H9 (cell line): ENCODE measurements around the gene ZGLP1. TPM values are rescaled to one million over a fixed set of nuclear protein-coding genes. Genes with fewer than 3 reads are reported as not detected.

Source experiments
- DNase-seq: peaks from one replicate; pipeline ENCODE4 v3.0.0-alpha.2; 2017
- H2AFZ ChIP-seq: one replicate; pipeline ENCODE4 v1.6.1; 2013; ENCODE audit warnings: mild to moderate bottlenecking, low read length, control low read depth, moderate library complexity
- H2AK5ac ChIP-seq: 2 replicates; pipeline ENCODE4 v1.6.1; 2013; ENCODE audit warnings: low read length, control low read depth, mixed read lengths; ENCODE audit not compliant: insufficient read length
- H2BK120ac ChIP-seq: one replicate; pipeline ENCODE4 v1.6.1; 2013; ENCODE audit warnings: low read depth, mild to moderate bottlenecking, low read length, control low read depth, inconsistent platforms; ENCODE audit not compliant: poor library complexity, severe bottlenecking
- H2BK12ac ChIP-seq: 2 replicates; pipeline ENCODE4 v1.6.1; 2013; ENCODE audit warnings: low read length, control low read depth, mixed read lengths, low read depth; ENCODE audit not compliant: insufficient read length
- H2BK15ac ChIP-seq: 2 replicates; pipeline ENCODE4 v1.6.1; 2013; ENCODE audit warnings: low read depth, low read length, control low read depth
- H2BK20ac ChIP-seq: one replicate; pipeline ENCODE4 v1.6.1; 2013; ENCODE audit warnings: low read depth, mild to moderate bottlenecking, low read length, control low read depth, inconsistent platforms; ENCODE audit not compliant: poor library complexity, severe bottlenecking
- H2BK5ac ChIP-seq: 2 replicates; pipeline ENCODE4 v1.6.1; 2013; ENCODE audit warnings: low read length, control low read depth, mixed read lengths; ENCODE audit not compliant: insufficient read length
- H3K14ac ChIP-seq: 2 replicates; pipeline ENCODE4 v1.6.1; 2013; ENCODE audit warnings: low read length, control low read depth; ENCODE audit not compliant: insufficient read depth
- H3K18ac ChIP-seq: 2 replicates; pipeline ENCODE4 v1.6.1; 2013; ENCODE audit warnings: low read depth, mild to moderate bottlenecking, mixed read lengths, low read length, control low read depth; ENCODE audit not compliant: insufficient read length
- H3K23ac ChIP-seq: 2 replicates; pipeline ENCODE4 v1.6.1; 2013; ENCODE audit warnings: low read length, control low read depth, mixed read lengths, low read depth; ENCODE audit not compliant: insufficient read length
- H3K23me2 ChIP-seq: 2 replicates; pipeline ENCODE4 v1.6.1; 2013; ENCODE audit warnings: low read depth, mild to moderate bottlenecking, mixed read lengths, low read length, control low read depth; ENCODE audit not compliant: insufficient read length, poor library complexity, severe bottlenecking
- H3K27ac ChIP-seq: 2 replicates; pipeline ENCODE4 v1.5.1; 2013; ENCODE audit warnings: low read length, control low read depth, mixed read lengths, low read depth; ENCODE audit not compliant: insufficient read length
- H3K27me3 ChIP-seq: 2 replicates; pipeline ENCODE4 v1.6.1; 2013; ENCODE audit warnings: low read length, control low read depth, inconsistent platforms; ENCODE audit not compliant: insufficient read depth
- H3K4ac ChIP-seq: 2 replicates; pipeline ENCODE4 v1.6.1; 2013; ENCODE audit warnings: low read depth, mild to moderate bottlenecking, control low read depth, inconsistent platforms, low read length, moderate library complexity
- H3K4me1 ChIP-seq: 2 replicates; pipeline ENCODE4 v1.6.1; 2013; ENCODE audit warnings: low read length, control low read depth, inconsistent platforms; ENCODE audit not compliant: insufficient read depth
- H3K4me2 ChIP-seq: 2 replicates; pipeline ENCODE4 v1.6.1; 2013; ENCODE audit warnings: low read length, control low read depth, mixed read lengths; ENCODE audit not compliant: insufficient read length, insufficient read depth
- H3K56ac ChIP-seq: 2 replicates; pipeline ENCODE4 v1.6.1; 2013; ENCODE audit warnings: low read depth, mild to moderate bottlenecking, mixed read lengths, low read length, control low read depth; ENCODE audit not compliant: insufficient read length
- H3K79me1 ChIP-seq: 2 replicates; pipeline ENCODE4 v1.6.1; 2013; ENCODE audit warnings: low read depth, mild to moderate bottlenecking, moderate library complexity, low read length, control low read depth, inconsistent platforms; ENCODE audit not compliant: insufficient read depth, poor library complexity, severe bottlenecking
- H3K79me2 ChIP-seq: 2 replicates; pipeline ENCODE4 v1.6.1; 2013; ENCODE audit warnings: low read length, control low read depth, inconsistent platforms; ENCODE audit not compliant: insufficient read depth
- H3K9ac ChIP-seq: 2 replicates; pipeline ENCODE4 v1.6.1; 2013; ENCODE audit warnings: low read length, control low read depth, mixed read lengths; ENCODE audit not compliant: insufficient read length; ENCODE audit errors: extremely low read depth
- H3K9me3 ChIP-seq: one replicate; pipeline ENCODE4 v1.6.1; 2013; ENCODE audit warnings: low read depth, low read length, inconsistent platforms; ENCODE audit not compliant: control insufficient read depth
- H3T11ph ChIP-seq: one replicate; pipeline ENCODE4 v1.6.1; 2013; ENCODE audit warnings: mild to moderate bottlenecking, low read length, control low read depth, inconsistent platforms
- H4K20me1 ChIP-seq: one replicate; pipeline ENCODE4 v1.6.1; 2013; ENCODE audit not compliant: control insufficient read depth, insufficient read length, insufficient read depth
- H4K5ac ChIP-seq: 2 replicates; pipeline ENCODE4 v1.6.1; 2013; ENCODE audit warnings: low read depth, mild to moderate bottlenecking, mixed read lengths, low read length, control low read depth; ENCODE audit not compliant: insufficient read length
- H4K8ac ChIP-seq: replicated peaks from 2 replicates; pipeline ENCODE4 v1.6.1; 2013; ENCODE audit warnings: low read length, control low read depth, mixed read lengths, low read depth; ENCODE audit not compliant: insufficient read length
- H4K91ac ChIP-seq: 2 replicates; pipeline ENCODE4 v1.6.1; 2013; ENCODE audit warnings: low read depth, mild to moderate bottlenecking, moderate library complexity, mixed read lengths, low read length, control low read depth; ENCODE audit not compliant: insufficient read length
- H3K27ac Mint-ChIP-seq, 3 experiments: 2 replicates in 2 of 3; 3 replicates in 1 of 3; pipeline ENCODE4 v1.8.0; 2020 to 2021; ENCODE audit warnings: mixed read lengths in 3 of 3, mild to moderate bottlenecking in 1 of 3, moderate library complexity in 1 of 3
- H3K27me3 Mint-ChIP-seq: 2 replicates; pipeline ENCODE4 v1.8.0; 2021; ENCODE audit warnings: low read depth, mild to moderate bottlenecking, moderate library complexity, mixed read lengths
- H3K36me3 Mint-ChIP-seq, 3 experiments: 2 replicates in 2 of 3; 3 replicates in 1 of 3; pipeline ENCODE4 v1.8.0; 2020 to 2021; ENCODE audit warnings: low read depth in 3 of 3, mixed read lengths in 3 of 3; ENCODE audit not compliant: insufficient read depth in 1 of 3
- H3K4me1 Mint-ChIP-seq, 2 experiments: 2 replicates each; pipeline ENCODE4 v1.8.0; 2020; ENCODE audit warnings: mixed read lengths in 2 of 2
- H3K4me3 Mint-ChIP-seq, 2 experiments: 2 replicates in 1 of 2; 3 replicates in 1 of 2; pipeline ENCODE4 v1.8.0; 2020 to 2021; ENCODE audit warnings: mild to moderate bottlenecking in 2 of 2, mixed read lengths in 2 of 2, moderate library complexity in 1 of 2
- H3K9me3 Mint-ChIP-seq, 2 experiments: 2 replicates in 1 of 2; 3 replicates in 1 of 2; pipeline ENCODE4 v1.8.0; 2020; ENCODE audit warnings: mild to moderate bottlenecking in 2 of 2, mixed read lengths in 2 of 2, moderate library complexity in 1 of 2
- WGBS: extraction: QIAGEN DNeasy Blood & Tissue Kit; methylation state at CpG from one replicate; pipeline ENCODE4 v1.1.7; 2013; ENCODE audit warnings: missing lambda C conversion rate, low lambda C conversion rate, mixed read lengths; ENCODE audit not compliant: insufficient read length; ENCODE audit errors: extremely low coverage; 5-methylcytosine and 5-hydroxymethylcytosine counted together
- total RNA-seq: library from RNA; stranded (reverse); gene quantifications from 2 replicates; pipeline ENCODE4 v1.2.1, GENCODE V29; 2021
- TF ChIP-seq, protein P1 (sequence below): fragments of 200-600 bp; sonication (generic); conservative IDR thresholded peaks from 3 replicates; pipeline ENCODE4 v1.8.0; 2021; ENCODE audit warnings: antibody characterized with exemption, mild to moderate bottlenecking

ZGLP1 gene
- total RNA-seq, 1 experiment from 2014 or later, result 6.9 TPM

DNA sequence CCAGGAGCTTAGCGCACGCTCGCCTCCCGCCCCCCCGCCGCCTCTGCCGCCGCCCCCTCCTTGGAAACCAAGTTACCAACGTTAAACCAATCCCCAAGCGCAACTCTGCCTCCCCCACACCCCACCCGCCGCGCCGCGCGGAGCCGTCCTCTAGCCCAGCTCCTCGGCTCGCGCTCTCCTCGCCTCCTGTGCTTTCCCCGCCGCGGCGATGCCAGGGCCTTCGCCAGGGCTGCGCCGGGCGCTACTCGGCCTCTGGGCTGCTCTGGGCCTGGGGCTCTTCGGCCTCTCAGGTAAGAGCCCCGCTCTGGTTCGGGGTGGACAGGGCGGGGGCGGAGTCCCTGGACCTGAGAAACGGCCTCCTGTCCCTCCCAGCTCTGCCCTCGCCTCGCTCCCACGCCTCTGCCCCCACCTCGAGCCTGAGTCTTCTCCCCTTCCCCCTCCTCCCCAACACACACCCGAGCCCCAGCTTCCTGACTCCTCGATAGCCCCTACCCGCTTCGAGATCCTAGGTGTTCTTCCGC, 19.7 kb downstream of the ZGLP1 start, which contains the start of gene ICAM5:
Gene ICAM5 (plus strand): TSS at position 117 of the 521 bp plus-strand sequence. CDS start 92 bp downstream, at position 209.
- Histone ChIP-seq H3K79me1 (no peaks in the 10 kb centered on the region), H2AK5ac (no peak within 1 kb of the TSS), H3K23ac (no peak within 1 kb of the TSS), H2BK5ac (no peak within 1 kb of the TSS), H3T11ph (no peak within 1 kb of the TSS), H4K8ac (no peak within 1 kb of the TSS), H3K79me2 (no peaks in the 10 kb centered on the region), H3K56ac (no peak within 1 kb of the TSS), H3K14ac (no peak within 1 kb of the TSS), H3K27me3 (peaks cover 56% of the 10 kb centered on the region), H4K20me1 (no peaks in the 10 kb centered on the region), H2BK20ac (no peak within 1 kb of the TSS), H3K27ac (no peak within 1 kb of the TSS), H2BK120ac (no peak within 1 kb of the TSS), H3K4me2 (peak within 1 kb of the TSS; percentile 92), H3K4me1 (no peaks in the 10 kb centered on the region; the same call in 1 of the 2 replicates), H4K91ac (no peak within 1 kb of the TSS), H3K18ac (no peak within 1 kb of the TSS), H2AFZ (no peak within 1 kb of the TSS), H3K9me3 (no peaks in the 10 kb centered on the region), H3K4ac (no peak within 1 kb of the TSS), H2BK12ac (no peak within 1 kb of the TSS), H4K5ac (no peak within 1 kb of the TSS), H2BK15ac (no peak within 1 kb of the TSS), H3K9ac (no peak within 1 kb of the TSS), H3K23me2 (peaks cover 36% of the 10 kb centered on the region)
- peak within 1 kb of the TSS; percentile 59 to 92 for H3K4me3 Mint-ChIP-seq
- H3K9me3 Mint-ChIP-seq, result peaks cover 0 to 5% of the 10 kb centered on the region in 2 experiments; a peak in 3 of 5 replicates
- peak; percentile 45 for DNase-seq
- H3K27ac Mint-ChIP-seq, result no peak within 1 kb of the TSS; a peak in 1 of 7 replicates
- H3K27me3 Mint-ChIP-seq, result peaks cover 99% of the 10 kb centered on the region
- WGBS, result no CpG with 5 or more reads among the region's 45 CpGs
- TF ChIP-seq, protein P1, sequence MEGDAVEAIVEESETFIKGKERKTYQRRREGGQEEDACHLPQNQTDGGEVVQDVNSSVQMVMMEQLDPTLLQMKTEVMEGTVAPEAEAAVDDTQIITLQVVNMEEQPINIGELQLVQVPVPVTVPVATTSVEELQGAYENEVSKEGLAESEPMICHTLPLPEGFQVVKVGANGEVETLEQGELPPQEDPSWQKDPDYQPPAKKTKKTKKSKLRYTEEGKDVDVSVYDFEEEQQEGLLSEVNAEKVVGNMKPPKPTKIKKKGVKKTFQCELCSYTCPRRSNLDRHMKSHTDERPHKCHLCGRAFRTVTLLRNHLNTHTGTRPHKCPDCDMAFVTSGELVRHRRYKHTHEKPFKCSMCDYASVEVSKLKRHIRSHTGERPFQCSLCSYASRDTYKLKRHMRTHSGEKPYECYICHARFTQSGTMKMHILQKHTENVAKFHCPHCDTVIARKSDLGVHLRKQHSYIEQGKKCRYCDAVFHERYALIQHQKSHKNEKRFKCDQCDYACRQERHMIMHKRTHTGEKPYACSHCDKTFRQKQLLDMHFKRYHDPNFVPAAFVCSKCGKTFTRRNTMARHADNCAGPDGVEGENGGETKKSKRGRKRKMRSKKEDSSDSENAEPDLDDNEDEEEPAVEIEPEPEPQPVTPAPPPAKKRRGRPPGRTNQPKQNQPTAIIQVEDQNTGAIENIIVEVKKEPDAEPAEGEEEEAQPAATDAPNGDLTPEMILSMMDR, result no peak
- peaks cover 13 to 44% of the 10 kb centered on the region in 2 experiments for H3K4me1 Mint-ChIP-seq
- peaks cover 0 to 7% (median 0%) of the 10 kb centered on the region in 3 experiments; a peak in 4 of 7 replicates for H3K36me3 Mint-ChIP-seq
